NCI-H128 (cell line): ENCODE data around the gene AP3D1.

Experiments used
- DNase-seq: peaks from one replicate; lab custom pipeline; 2025; ENCODE audit not compliant: unreplicated experiment; lab: John Stamatoyannopoulos, UW

The AP3D1 gene

GRCh38 chr19:2113439-2114211, 37.7 kb downstream of the AP3D1 start:
- DNase-seq, result no peak

GRCh38 chr19:2112516-2113320, 38.6 kb downstream of the AP3D1 start:
- no peak for DNase-seq

- DNase-seq, result no peak
Measured at GRCh38 chr19:2111886-2112285, 39.5 kb downstream of the AP3D1 start.

- DNase-seq, result no peak
Measured at GRCh38 chr19:2111425-2111824, 39.9 kb downstream of the AP3D1 start.

- no peak for DNase-seq
Measured at GRCh38 chr19:2110822-2111221, 40.5 kb downstream of the AP3D1 start.

GRCh38 chr19:2109046-2109864, 42.1 kb downstream of the AP3D1 start:
- no peak for DNase-seq

- no peak for DNase-seq
Measured at GRCh38 chr19:2108251-2109016, 42.9 kb downstream of the AP3D1 start.

- DNase-seq, result no peak
Measured at GRCh38 chr19:2103045-2103707, 48.2 kb downstream of the AP3D1 start.

GRCh38 chr19:2101417-2102335, 49.7 kb downstream of the AP3D1 start:
- no peak for DNase-seq

- no peak for DNase-seq
Measured at GRCh38 chr19:2100719-2101061, 50.7 kb downstream of the AP3D1 start.

- no peak for DNase-seq
Measured at GRCh38 chr19:2099937-2100718, 51.2 kb downstream of the AP3D1 start.

- no peak for DNase-seq
Measured at GRCh38 chr19:2099054-2099501, 52.3 kb downstream of the AP3D1 start.

GRCh38 chr19:2097886-2098327, 53.5 kb downstream of the AP3D1 start:
- DNase-seq, result no peak

- no peak for DNase-seq
Measured at GRCh38 chr19:2097203-2097885, 54.0 kb downstream of the AP3D1 start.

- DNase-seq, result peak; percentile 97
Measured at GRCh38 chr19:2096480-2097202, 54.7 kb downstream of the AP3D1 start, which contains the start of gene IZUMO4. Gene IZUMO4, plus strand, starts transcription at chr19:2096915. Its CDS starts 31 bp downstream, at chr19:2096946.

- peak; percentile 95 for DNase-seq
Measured at GRCh38 chr19:2096034-2096479, 55.3 kb downstream of the AP3D1 start, which contains the start of gene MOB3A. Gene MOB3A, minus strand, starts transcription at chr19:2096326. Its CDS starts 17,766 bp downstream, at chr19:2078560.
